ENCODE data around the gene EVA1A. TPM values are rescaled to one million over a fixed set of nuclear protein-coding genes. Genes with fewer than 3 reads are reported as not detected.

Gene EVA1A
- total and polyA plus RNA-seq, 4 donors: 45.7 to 206 (median 100) TPM

DNA sequence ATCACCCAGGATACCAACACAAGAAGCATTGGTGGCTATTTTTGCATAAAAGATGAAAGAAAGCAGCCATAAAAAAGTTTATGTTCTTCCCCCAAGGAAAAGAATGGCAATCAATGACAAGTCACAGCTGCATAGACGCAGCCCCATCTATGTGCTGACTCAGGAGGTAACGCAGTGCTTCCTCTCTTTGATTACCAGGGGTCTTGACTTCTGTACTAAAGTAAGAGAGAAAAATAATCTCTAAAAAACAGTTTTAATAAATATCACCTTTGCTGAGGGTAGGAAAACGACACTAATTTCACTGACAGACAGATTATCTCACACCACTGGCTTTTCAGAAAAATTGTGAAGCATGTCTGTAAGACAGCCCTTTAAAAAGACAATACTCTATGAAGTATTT lies 33.9 kb upstream of the EVA1A start:
- TF ChIP-seq, protein P1, sequence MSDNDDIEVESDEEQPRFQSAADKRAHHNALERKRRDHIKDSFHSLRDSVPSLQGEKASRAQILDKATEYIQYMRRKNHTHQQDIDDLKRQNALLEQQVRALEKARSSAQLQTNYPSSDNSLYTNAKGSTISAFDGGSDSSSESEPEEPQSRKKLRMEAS (IDR thresholded peaks at IDR 0.05): no peak
- TF ChIP-seq, protein P2, sequence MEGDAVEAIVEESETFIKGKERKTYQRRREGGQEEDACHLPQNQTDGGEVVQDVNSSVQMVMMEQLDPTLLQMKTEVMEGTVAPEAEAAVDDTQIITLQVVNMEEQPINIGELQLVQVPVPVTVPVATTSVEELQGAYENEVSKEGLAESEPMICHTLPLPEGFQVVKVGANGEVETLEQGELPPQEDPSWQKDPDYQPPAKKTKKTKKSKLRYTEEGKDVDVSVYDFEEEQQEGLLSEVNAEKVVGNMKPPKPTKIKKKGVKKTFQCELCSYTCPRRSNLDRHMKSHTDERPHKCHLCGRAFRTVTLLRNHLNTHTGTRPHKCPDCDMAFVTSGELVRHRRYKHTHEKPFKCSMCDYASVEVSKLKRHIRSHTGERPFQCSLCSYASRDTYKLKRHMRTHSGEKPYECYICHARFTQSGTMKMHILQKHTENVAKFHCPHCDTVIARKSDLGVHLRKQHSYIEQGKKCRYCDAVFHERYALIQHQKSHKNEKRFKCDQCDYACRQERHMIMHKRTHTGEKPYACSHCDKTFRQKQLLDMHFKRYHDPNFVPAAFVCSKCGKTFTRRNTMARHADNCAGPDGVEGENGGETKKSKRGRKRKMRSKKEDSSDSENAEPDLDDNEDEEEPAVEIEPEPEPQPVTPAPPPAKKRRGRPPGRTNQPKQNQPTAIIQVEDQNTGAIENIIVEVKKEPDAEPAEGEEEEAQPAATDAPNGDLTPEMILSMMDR (IDR thresholded peaks at IDR 0.05; ENCODE audit: low read depth, low read length, missing input control): no peak
- TF ChIP-seq YY1 (IDR thresholded peaks at IDR 0.05): no peak
- TF ChIP-seq RAD21 (IDR thresholded peaks at IDR 0.05): no peak
- TF ChIP-seq, protein P3, sequence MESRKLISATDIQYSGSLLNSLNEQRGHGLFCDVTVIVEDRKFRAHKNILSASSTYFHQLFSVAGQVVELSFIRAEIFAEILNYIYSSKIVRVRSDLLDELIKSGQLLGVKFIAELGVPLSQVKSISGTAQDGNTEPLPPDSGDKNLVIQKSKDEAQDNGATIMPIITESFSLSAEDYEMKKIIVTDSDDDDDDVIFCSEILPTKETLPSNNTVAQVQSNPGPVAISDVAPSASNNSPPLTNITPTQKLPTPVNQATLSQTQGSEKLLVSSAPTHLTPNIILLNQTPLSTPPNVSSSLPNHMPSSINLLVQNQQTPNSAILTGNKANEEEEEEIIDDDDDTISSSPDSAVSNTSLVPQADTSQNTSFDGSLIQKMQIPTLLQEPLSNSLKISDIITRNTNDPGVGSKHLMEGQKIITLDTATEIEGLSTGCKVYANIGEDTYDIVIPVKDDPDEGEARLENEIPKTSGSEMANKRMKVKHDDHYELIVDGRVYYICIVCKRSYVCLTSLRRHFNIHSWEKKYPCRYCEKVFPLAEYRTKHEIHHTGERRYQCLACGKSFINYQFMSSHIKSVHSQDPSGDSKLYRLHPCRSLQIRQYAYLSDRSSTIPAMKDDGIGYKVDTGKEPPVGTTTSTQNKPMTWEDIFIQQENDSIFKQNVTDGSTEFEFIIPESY (IDR thresholded peaks at IDR 0.05): no peak
- no peak for TF ChIP-seq RXRA (IDR thresholded peaks at IDR 0.05)
- TF ChIP-seq FOXA2 (IDR thresholded peaks at IDR 0.05): no peak
- TF ChIP-seq FOXA1 (IDR thresholded peaks at IDR 0.05): no peak
- no peak for TF ChIP-seq HNF4A (conservative IDR thresholded peaks at IDR 0.05)
- no peak for TF ChIP-seq SP1 (IDR thresholded peaks at IDR 0.05)
- no peak for TF ChIP-seq JUND (IDR thresholded peaks at IDR 0.05)
- TF ChIP-seq, protein P4, sequence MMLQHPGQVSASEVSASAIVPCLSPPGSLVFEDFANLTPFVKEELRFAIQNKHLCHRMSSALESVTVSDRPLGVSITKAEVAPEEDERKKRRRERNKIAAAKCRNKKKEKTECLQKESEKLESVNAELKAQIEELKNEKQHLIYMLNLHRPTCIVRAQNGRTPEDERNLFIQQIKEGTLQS (IDR thresholded peaks at IDR 0.05): no peak
- no peak for TF ChIP-seq EGR1 (IDR thresholded peaks at IDR 0.05; ENCODE audit: low read depth in 2 of 2)
- TF ChIP-seq, protein P5, sequence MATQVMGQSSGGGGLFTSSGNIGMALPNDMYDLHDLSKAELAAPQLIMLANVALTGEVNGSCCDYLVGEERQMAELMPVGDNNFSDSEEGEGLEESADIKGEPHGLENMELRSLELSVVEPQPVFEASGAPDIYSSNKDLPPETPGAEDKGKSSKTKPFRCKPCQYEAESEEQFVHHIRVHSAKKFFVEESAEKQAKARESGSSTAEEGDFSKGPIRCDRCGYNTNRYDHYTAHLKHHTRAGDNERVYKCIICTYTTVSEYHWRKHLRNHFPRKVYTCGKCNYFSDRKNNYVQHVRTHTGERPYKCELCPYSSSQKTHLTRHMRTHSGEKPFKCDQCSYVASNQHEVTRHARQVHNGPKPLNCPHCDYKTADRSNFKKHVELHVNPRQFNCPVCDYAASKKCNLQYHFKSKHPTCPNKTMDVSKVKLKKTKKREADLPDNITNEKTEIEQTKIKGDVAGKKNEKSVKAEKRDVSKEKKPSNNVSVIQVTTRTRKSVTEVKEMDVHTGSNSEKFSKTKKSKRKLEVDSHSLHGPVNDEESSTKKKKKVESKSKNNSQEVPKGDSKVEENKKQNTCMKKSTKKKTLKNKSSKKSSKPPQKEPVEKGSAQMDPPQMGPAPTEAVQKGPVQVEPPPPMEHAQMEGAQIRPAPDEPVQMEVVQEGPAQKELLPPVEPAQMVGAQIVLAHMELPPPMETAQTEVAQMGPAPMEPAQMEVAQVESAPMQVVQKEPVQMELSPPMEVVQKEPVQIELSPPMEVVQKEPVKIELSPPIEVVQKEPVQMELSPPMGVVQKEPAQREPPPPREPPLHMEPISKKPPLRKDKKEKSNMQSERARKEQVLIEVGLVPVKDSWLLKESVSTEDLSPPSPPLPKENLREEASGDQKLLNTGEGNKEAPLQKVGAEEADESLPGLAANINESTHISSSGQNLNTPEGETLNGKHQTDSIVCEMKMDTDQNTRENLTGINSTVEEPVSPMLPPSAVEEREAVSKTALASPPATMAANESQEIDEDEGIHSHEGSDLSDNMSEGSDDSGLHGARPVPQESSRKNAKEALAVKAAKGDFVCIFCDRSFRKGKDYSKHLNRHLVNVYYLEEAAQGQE (IDR thresholded peaks at IDR 0.05): no peak
- TF ChIP-seq HNF4G (IDR thresholded peaks at IDR 0.05): no peak
- no peak for TF ChIP-seq TAF1 (conservative IDR thresholded peaks at IDR 0.05)
- TF ChIP-seq NR2F2 (IDR thresholded peaks at IDR 0.05): no peak
- no peaks in the 10 kb centered on the region for H3K27me3 ChIP-seq (ENCODE audit: control insufficient read depth in 4 of 4, insufficient read depth in 4 of 4, low read length in 3 of 4)
- WGBS: 75% methylated on average over 3 of the region's 3 CpGs
- H3K9ac ChIP-seq (ENCODE audit: low read depth in 1 of 2, low read length in 2 of 2): no peak overlapping the region
- no peak for DNase-seq (ENCODE audit: low spot score)
- H3K27ac ChIP-seq (ENCODE audit: low read depth in 1 of 2, low read length in 2 of 2): no peak overlapping the region
- H3K4me3 ChIP-seq (ENCODE audit: low read depth in 1 of 3, low read length in 3 of 3): no peak overlapping the region
- H3K9me3 ChIP-seq (ENCODE audit: control insufficient read depth in 4 of 4, low read length in 3 of 4): no peaks in the 10 kb centered on the region
- no peaks in the 10 kb centered on the region for H3K4me1 ChIP-seq (ENCODE audit: control insufficient read depth in 4 of 4, insufficient read depth in 4 of 4, low read length in 3 of 4)
- H3K36me3 ChIP-seq (ENCODE audit: control insufficient read depth in 4 of 4, insufficient read depth in 3 of 4, low read depth in 1 of 4, low read length in 3 of 4): no peaks in the 10 kb centered on the region

DNA sequence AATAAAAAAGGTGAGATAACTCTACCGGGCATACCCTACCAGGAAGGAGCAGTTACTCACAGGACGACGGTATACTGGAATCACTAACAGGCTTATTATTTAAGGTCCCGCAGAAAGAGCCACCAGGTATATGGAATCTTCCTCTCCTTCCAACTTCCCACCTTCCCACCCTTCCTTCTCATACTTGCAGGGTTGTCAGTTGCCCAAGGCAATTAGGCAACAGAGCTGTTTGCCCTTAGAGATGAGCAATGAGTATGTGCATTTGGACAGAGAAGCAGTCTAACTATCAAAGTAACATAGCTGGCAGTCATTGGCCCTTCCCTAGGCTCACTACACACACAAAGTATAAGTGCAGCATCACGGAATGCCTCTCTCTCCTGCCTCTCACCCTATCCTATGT lies 32.1 kb upstream of the EVA1A start:
- DNase-seq (ENCODE audit: low spot score): no peak
- 94% methylated on average over 5 of the region's 5 CpGs for WGBS
- H3K27ac ChIP-seq (ENCODE audit: low read depth in 1 of 2, low read length in 2 of 2): no peak overlapping the region
- no peaks in the 10 kb centered on the region for H3K9me3 ChIP-seq (ENCODE audit: control insufficient read depth in 4 of 4, low read length in 3 of 4)
- H3K4me3 ChIP-seq (ENCODE audit: low read depth in 1 of 3, low read length in 3 of 3): no peak overlapping the region
- no peak overlapping the region for H3K9ac ChIP-seq (ENCODE audit: low read depth in 1 of 2, low read length in 2 of 2)
- no peaks in the 10 kb centered on the region for H3K27me3 ChIP-seq (ENCODE audit: control insufficient read depth in 4 of 4, insufficient read depth in 4 of 4, low read length in 3 of 4)
- no peaks in the 10 kb centered on the region for H3K36me3 ChIP-seq (ENCODE audit: control insufficient read depth in 4 of 4, insufficient read depth in 3 of 4, low read depth in 1 of 4, low read length in 3 of 4)
- peaks cover 0 to 3% (median 0%) of the 10 kb centered on the region in 4 donors for H3K4me1 ChIP-seq (ENCODE audit: control insufficient read depth in 4 of 4, insufficient read depth in 4 of 4, low read length in 3 of 4)
- no peak for TF ChIP-seq FOXA2 (IDR thresholded peaks at IDR 0.05)
- TF ChIP-seq RXRA (IDR thresholded peaks at IDR 0.05): no peak
- TF ChIP-seq, protein P3 (IDR thresholded peaks at IDR 0.05): no peak
- TF ChIP-seq, protein P2 (IDR thresholded peaks at IDR 0.05; ENCODE audit: low read depth, low read length, missing input control): no peak
- no peak for TF ChIP-seq YY1 (IDR thresholded peaks at IDR 0.05)
- TF ChIP-seq, protein P4 (IDR thresholded peaks at IDR 0.05): no peak
- TF ChIP-seq RAD21 (IDR thresholded peaks at IDR 0.05): no peak
- no peak for TF ChIP-seq FOXA1 (IDR thresholded peaks at IDR 0.05)
- TF ChIP-seq SP1 (IDR thresholded peaks at IDR 0.05): no peak
- TF ChIP-seq HNF4G (IDR thresholded peaks at IDR 0.05): no peak
- no peak for TF ChIP-seq GABPA (IDR thresholded peaks at IDR 0.05 in 1 of 2, conservative IDR thresholded peaks at IDR 0.05 in 1 of 2)
- TF ChIP-seq, protein P1 (IDR thresholded peaks at IDR 0.05): no peak
- no peak for TF ChIP-seq TAF1 (conservative IDR thresholded peaks at IDR 0.05)
- no peak for TF ChIP-seq JUND (IDR thresholded peaks at IDR 0.05)
